Neutrophil (primary cell): ENCODE data around the gene KRTAP13-2.

Experiments used
- H3K27ac ChIP-seq: fragments of 200-600 bp; sonication (generic); 2 replicates; pipeline ENCODE4 v1.5.1; 2016; ENCODE audit warnings: mild to moderate bottlenecking, moderate library complexity
- H3K27me3 ChIP-seq: fragments of 200-600 bp; sonication (generic); 2 replicates; pipeline ENCODE4 v1.6.0; 2016; ENCODE audit warnings: mild to moderate bottlenecking
- H3K36me3 ChIP-seq: fragments of 200-600 bp; sonication (generic); 2 replicates; pipeline ENCODE4 v1.5.1; 2017
- H3K4me1 ChIP-seq, 2 experiments: fragments of 200-600 bp in 1 of 2; sonication (generic) in 1 of 2; 1 replicate in 1 of 2; 2 replicates in 1 of 2; pipeline versions ENCODE4 v1.5.1 to v1.6.1; 2013 to 2016; ENCODE audit warnings: low read depth in 1 of 2, low read length in 1 of 2, mild to moderate bottlenecking in 1 of 2, moderate library complexity in 1 of 2; ENCODE audit not compliant: control insufficient read depth in 1 of 2, insufficient read depth in 1 of 2
- H3K4me3 ChIP-seq, 2 experiments: fragments of 200-600 bp in 1 of 2; sonication (generic) in 1 of 2; 1 replicate in 1 of 2; 2 replicates in 1 of 2; pipeline ENCODE4 v1.5.1; 2013 to 2016; ENCODE audit warnings: low read depth in 1 of 2, low read length in 1 of 2, mild to moderate bottlenecking in 1 of 2, moderate library complexity in 1 of 2
- H3K9me3 ChIP-seq: fragments of 200-600 bp; sonication (generic); 2 replicates; pipeline ENCODE4 v1.5.1; 2016
- TF ChIP-seq, protein P1 (sequence below): fragments of 200-600 bp; sonication (generic); IDR thresholded peaks from 2 replicates; pipeline ENCODE4 v1.5.1; 2016; ENCODE audit warnings: antibody characterized with exemption

KRTAP13-2 gene

DNA sequence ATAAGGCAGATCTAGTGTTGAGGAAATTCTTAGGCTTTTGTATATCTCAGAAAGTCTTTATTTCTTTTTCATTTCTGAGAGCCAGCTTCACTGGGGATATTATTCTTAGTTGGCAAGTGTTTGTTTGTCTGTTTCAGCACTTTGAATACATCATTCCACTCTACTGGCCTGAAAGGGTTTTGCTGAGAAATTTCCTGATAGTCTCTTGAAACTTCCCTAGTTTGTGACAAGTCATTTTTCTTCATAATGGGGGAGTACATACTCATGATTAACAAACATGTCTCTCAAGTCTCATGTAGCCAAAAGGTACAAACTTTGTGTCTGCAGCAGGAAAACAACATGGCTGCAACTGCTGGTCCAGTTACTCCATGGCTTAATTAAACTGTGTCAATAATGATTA, 45.7 kb downstream of the KRTAP13-2 start:
- Histone ChIP-seq H3K9me3 (no peaks in the 10 kb centered on the region), H3K4me1 (no peaks in the 10 kb centered on the region), H3K27me3 (no peaks in the 10 kb centered on the region), H3K36me3 (no peaks in the 10 kb centered on the region), H3K4me3 (no peak overlapping the region), H3K27ac (no peak overlapping the region)
- TF ChIP-seq, protein P1, sequence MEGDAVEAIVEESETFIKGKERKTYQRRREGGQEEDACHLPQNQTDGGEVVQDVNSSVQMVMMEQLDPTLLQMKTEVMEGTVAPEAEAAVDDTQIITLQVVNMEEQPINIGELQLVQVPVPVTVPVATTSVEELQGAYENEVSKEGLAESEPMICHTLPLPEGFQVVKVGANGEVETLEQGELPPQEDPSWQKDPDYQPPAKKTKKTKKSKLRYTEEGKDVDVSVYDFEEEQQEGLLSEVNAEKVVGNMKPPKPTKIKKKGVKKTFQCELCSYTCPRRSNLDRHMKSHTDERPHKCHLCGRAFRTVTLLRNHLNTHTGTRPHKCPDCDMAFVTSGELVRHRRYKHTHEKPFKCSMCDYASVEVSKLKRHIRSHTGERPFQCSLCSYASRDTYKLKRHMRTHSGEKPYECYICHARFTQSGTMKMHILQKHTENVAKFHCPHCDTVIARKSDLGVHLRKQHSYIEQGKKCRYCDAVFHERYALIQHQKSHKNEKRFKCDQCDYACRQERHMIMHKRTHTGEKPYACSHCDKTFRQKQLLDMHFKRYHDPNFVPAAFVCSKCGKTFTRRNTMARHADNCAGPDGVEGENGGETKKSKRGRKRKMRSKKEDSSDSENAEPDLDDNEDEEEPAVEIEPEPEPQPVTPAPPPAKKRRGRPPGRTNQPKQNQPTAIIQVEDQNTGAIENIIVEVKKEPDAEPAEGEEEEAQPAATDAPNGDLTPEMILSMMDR: no peak
